Gastrocnemius medialis (tissue), 4 donors: Measurements from ENCODE around the gene CDKL5. TPM values are rescaled to one million over a fixed set of nuclear protein-coding genes. Genes with fewer than 3 reads are reported as not detected.

Experiments
- ATAC-seq, 2 donors: fragments of 150-250 bp; one replicate each; pipeline ENCODE4 v1.9.1; 2016
- DNase-seq, 2 donors: peaks; one replicate each; pipeline ENCODE4 v3.0.0-alpha.2; 2019
- H3K27ac ChIP-seq, 4 donors: fragments of 200-600 bp; sonication (generic); 1 replicate in 1 of 4; 2 replicates in 3 of 4; pipeline ENCODE4 v1.5.1; 2016 to 2018; ENCODE audit warnings: mild to moderate bottlenecking in 2 of 4, moderate library complexity in 1 of 4
- H3K27me3 ChIP-seq, 3 donors: fragments of 200-600 bp; sonication (generic) in 2 of 3; 1 replicate in 1 of 3; 2 replicates in 2 of 3; pipeline versions ENCODE4 v1.5.1 to v1.6.0; 2016 to 2019; ENCODE audit warnings: mild to moderate bottlenecking in 1 of 3, moderate library complexity in 1 of 3
- H3K36me3 ChIP-seq, 2 donors: fragments of 200-600 bp; sonication (generic) in 1 of 2; one replicate each; pipeline ENCODE4 v1.5.1; 2017 to 2018
- H3K4me1 ChIP-seq, 2 donors: fragments of 200-600 bp; sonication (generic) in 1 of 2; one replicate each; pipeline ENCODE4 v1.5.1; 2016 to 2017; ENCODE audit warnings: mild to moderate bottlenecking in 2 of 2
- H3K4me3 ChIP-seq, 4 donors: fragments of 200-600 bp; sonication (generic) in 3 of 4; 1 replicate in 1 of 4; 2 replicates in 3 of 4; pipeline ENCODE4 v1.5.1; 2016 to 2019; ENCODE audit warnings: mild to moderate bottlenecking in 2 of 4
- H3K9me3 ChIP-seq, 3 donors: fragments of 200-600 bp; sonication (generic) in 2 of 3; 1 replicate in 1 of 3; 2 replicates in 2 of 3; pipeline ENCODE4 v1.5.1; 2016 to 2019
- CTCF ChIP-seq, 5 experiments: fragments of 450-650 bp in 3 of 5; fragments of 200-600 bp in 2 of 5; sonication (generic) in 2 of 5; IDR thresholded peaks in 4 of 5; conservative IDR thresholded peaks in 1 of 5; 1 replicate in 4 of 5; 2 replicates in 1 of 5; pipeline ENCODE4 v1.5.1; 2016 to 2019; ENCODE audit warnings: antibody characterized with exemption in 5 of 5, mild to moderate bottlenecking in 3 of 5, moderate library complexity in 3 of 5
- POLR2A ChIP-seq, 2 donors: fragments of 450-650 bp; IDR thresholded peaks; one replicate each; pipeline ENCODE4 v1.6.1; 2017; ENCODE audit warnings: antibody characterized with exemption in 2 of 2, mild to moderate bottlenecking in 2 of 2, moderate library complexity in 2 of 2
- in situ Hi-C, 4 donors: fragments of 200-750 bp; cut with MboI; loops; one replicate each; pipeline versions ENCODE4 v1.15.0 to v1.8.0; 2017; ENCODE audit warnings: low sequenced_read_pairs in 4 of 4
- intact Hi-C: fragments of 100-400 bp; cut with DNase I; formaldehyde crosslinking; loops from one replicate; pipeline ENCODE4 v1.15.1; 2023; ENCODE audit warnings: low total_unique reads
- total RNA-seq, 4 donors: library from RNA; depleted of rRNA; stranded (reverse); fragments of >200 nt; gene quantifications; one replicate each; pipeline versions ENCODE4 v1.1.0 to v1.2.3, GENCODE V29; 2016

CDKL5 gene
- total RNA-seq, 4 donors from 2014 or later = 1.5 to 3.0 (median 2.8) TPM

- no peaks in the 10 kb centered on the region for H3K36me3 ChIP-seq
- no peak overlapping the region for H3K27ac ChIP-seq
- no peaks in the 10 kb centered on the region for H3K27me3 ChIP-seq
- H3K4me3 ChIP-seq = no peak overlapping the region
- intact Hi-C loops = no loop called here
- no peak for DNase-seq
- H3K9me3 ChIP-seq = no peaks in the 10 kb centered on the region
- TF ChIP-seq POLR2A (IDR thresholded peaks at IDR 0.05) (no peak), CTCF (IDR thresholded peaks at IDR 0.05 in 4 of 5, conservative IDR thresholded peaks at IDR 0.05 in 1 of 5) (no peak)
- H3K4me1 ChIP-seq = no peaks in the 10 kb centered on the region
- ATAC-seq = no peak
- in situ Hi-C loops = no loop called here
These were observed 123.6 kb downstream of the CDKL5 start for GRCh38 chrX:18548996-18549395.

GRCh38 chrX:18549643-18550042 is 124.2 kb downstream of the CDKL5 start:
- no peak for TF ChIP-seq POLR2A (IDR thresholded peaks at IDR 0.05)
- no peak for TF ChIP-seq CTCF (IDR thresholded peaks at IDR 0.05 in 4 of 5, conservative IDR thresholded peaks at IDR 0.05 in 1 of 5)
- Histone ChIP-seq H3K4me1 (no peaks in the 10 kb centered on the region), H3K4me3 (no peak overlapping the region), H3K9me3 (no peaks in the 10 kb centered on the region), H3K36me3 (no peaks in the 10 kb centered on the region), H3K27ac (no peak overlapping the region), H3K27me3 (no peaks in the 10 kb centered on the region)
- ATAC-seq (no peak), DNase-seq (no peak)
- intact Hi-C loops (no loop called here), in situ Hi-C loops (no loop called here)

GRCh38 chrX:18557879-18558278 is 132.5 kb downstream of the CDKL5 start:
- H3K27ac ChIP-seq = no peak overlapping the region
- TF ChIP-seq POLR2A (IDR thresholded peaks at IDR 0.05) (no peak), CTCF (IDR thresholded peaks at IDR 0.05 in 4 of 5, conservative IDR thresholded peaks at IDR 0.05 in 1 of 5) (no peak)
- no peak for DNase-seq
- H3K27me3 ChIP-seq = no peaks in the 10 kb centered on the region
- no peak for ATAC-seq
- H3K9me3 ChIP-seq = no peaks in the 10 kb centered on the region
- no peaks in the 10 kb centered on the region for H3K4me1 ChIP-seq
- no peaks in the 10 kb centered on the region for H3K36me3 ChIP-seq
- intact Hi-C loops = no loop called here
- in situ Hi-C loops = no loop called here
- H3K4me3 ChIP-seq = no peak overlapping the region

GRCh38 chrX:18558799-18559198 is 133.4 kb downstream of the CDKL5 start:
- ATAC-seq = no peak
- no peak overlapping the region for H3K27ac ChIP-seq
- no peaks in the 10 kb centered on the region for H3K4me1 ChIP-seq
- intact Hi-C loops = no loop called here
- H3K27me3 ChIP-seq = no peaks in the 10 kb centered on the region
- no peak for TF ChIP-seq CTCF (IDR thresholded peaks at IDR 0.05 in 4 of 5, conservative IDR thresholded peaks at IDR 0.05 in 1 of 5)
- TF ChIP-seq POLR2A (IDR thresholded peaks at IDR 0.05) = no peak
- in situ Hi-C loops = no loop called here
- no peaks in the 10 kb centered on the region for H3K9me3 ChIP-seq
- no peak for DNase-seq
- no peak overlapping the region for H3K4me3 ChIP-seq
- no peaks in the 10 kb centered on the region for H3K36me3 ChIP-seq

- Histone ChIP-seq H3K36me3 (no peaks in the 10 kb centered on the region), H3K4me1 (no peaks in the 10 kb centered on the region)
These were observed 135.6 kb downstream of the CDKL5 start for GRCh38 chrX:18561020-18561419.

More at GRCh38 chrX:18561020-18561419, 135.6 kb downstream of the CDKL5 start:
- Histone ChIP-seq H3K4me3 (no peak overlapping the region), H3K9me3 (no peaks in the 10 kb centered on the region), H3K27ac (no peak overlapping the region), H3K27me3 (no peaks in the 10 kb centered on the region)
- DNase-seq = no peak
- intact Hi-C loops = no loop called here
- in situ Hi-C loops = no loop called here
- no peak for TF ChIP-seq CTCF (IDR thresholded peaks at IDR 0.05 in 4 of 5, conservative IDR thresholded peaks at IDR 0.05 in 1 of 5)
- ATAC-seq = no peak
